Activated naive CD8-positive, alpha-beta T cell treated with anti-CD3 and anti-CD28 coated beads for 36 hours (primary cell): ENCODE results near the gene CALCOCO2. TPM values are rescaled to one million over a fixed set of nuclear protein-coding genes. Genes with fewer than 3 reads are reported as not detected.

Experiments
- DNase-seq: peaks from one replicate; pipeline ENCODE4 v3.0.0; 2021
- H3K27ac Mint-ChIP-seq: one replicate; pipeline ENCODE4 v1.8.0; 2022; ENCODE audit warnings: mild to moderate bottlenecking, moderate library complexity, mixed read lengths
- H3K27me3 Mint-ChIP-seq: one replicate; pipeline ENCODE4 v1.8.0; 2022; ENCODE audit warnings: mild to moderate bottlenecking, mixed read lengths
- H3K36me3 Mint-ChIP-seq: one replicate; pipeline ENCODE4 v1.8.0; 2021; ENCODE audit warnings: mild to moderate bottlenecking, mixed read lengths
- H3K4me1 Mint-ChIP-seq: one replicate; pipeline ENCODE4 v1.8.0; 2021; ENCODE audit warnings: mixed read lengths
- H3K4me3 Mint-ChIP-seq: one replicate; pipeline ENCODE4 v1.8.0; 2022; ENCODE audit warnings: mild to moderate bottlenecking, moderate library complexity, mixed read lengths
- H3K9me3 Mint-ChIP-seq: one replicate; pipeline ENCODE4 v1.8.0; 2022; ENCODE audit warnings: mixed read lengths
- total RNA-seq, 2 experiments: library from RNA; stranded (reverse); gene quantifications; one replicate each; pipeline ENCODE4 v1.2.3, GENCODE V29; 2021

The CALCOCO2 gene
- total RNA-seq, 2 experiments from 2014 or later, result 69.3 to 75.8 TPM

GRCh38 chr17:48882272-48882671 is 51.4 kb downstream of the CALCOCO2 start:
- Mint-ChIP-seq H3K36me3 (no peaks in the 10 kb centered on the region), H3K4me3 (no peak overlapping the region), H3K9me3 (no peaks in the 10 kb centered on the region), H3K27me3 (no peaks in the 10 kb centered on the region), H3K27ac (no peak overlapping the region), H3K4me1 (peaks cover 4% of the 10 kb centered on the region)
- DNase-seq, result no peak

GRCh38 chr17:48883171-48883570 is 52.3 kb downstream of the CALCOCO2 start:
- no peak for DNase-seq
- no peaks in the 10 kb centered on the region for H3K9me3 Mint-ChIP-seq
- H3K4me3 Mint-ChIP-seq, result no peak overlapping the region
- H3K4me1 Mint-ChIP-seq, result peaks cover 4% of the 10 kb centered on the region
- H3K36me3 Mint-ChIP-seq, result no peaks in the 10 kb centered on the region
- H3K27ac Mint-ChIP-seq, result no peak overlapping the region
- H3K27me3 Mint-ChIP-seq, result no peaks in the 10 kb centered on the region

GRCh38 chr17:48890086-48890485 is 59.3 kb downstream of the CALCOCO2 start:
- peaks cover 16% of the 10 kb centered on the region for H3K4me1 Mint-ChIP-seq
- H3K27me3 Mint-ChIP-seq, result no peaks in the 10 kb centered on the region
- peaks cover 10% of the 10 kb centered on the region for H3K36me3 Mint-ChIP-seq
- H3K9me3 Mint-ChIP-seq, result no peaks in the 10 kb centered on the region
- DNase-seq, result no peak
- H3K27ac Mint-ChIP-seq, result no peak overlapping the region
- no peak overlapping the region for H3K4me3 Mint-ChIP-seq

- DNase-seq, result no peak
- H3K9me3 Mint-ChIP-seq, result no peaks in the 10 kb centered on the region
- H3K27me3 Mint-ChIP-seq, result no peaks in the 10 kb centered on the region
- H3K4me1 Mint-ChIP-seq, result peaks cover 25% of the 10 kb centered on the region
- H3K4me3 Mint-ChIP-seq, result peak overlapping the region; percentile 98
- H3K27ac Mint-ChIP-seq, result peak overlapping the region; percentile 94
- H3K36me3 Mint-ChIP-seq, result peaks cover 33% of the 10 kb centered on the region
Measured at GRCh38 chr17:48892940-48893645, 62.3 kb downstream of the CALCOCO2 start.

GRCh38 chr17:48893646-48894508 is 63.0 kb downstream of the CALCOCO2 start:
- H3K36me3 Mint-ChIP-seq, result peaks cover 39% of the 10 kb centered on the region
- H3K9me3 Mint-ChIP-seq, result no peaks in the 10 kb centered on the region
- H3K4me3 Mint-ChIP-seq, result peak overlapping the region; percentile 98
- H3K4me1 Mint-ChIP-seq, result peaks cover 25% of the 10 kb centered on the region
- peak overlapping the region; percentile 94 for H3K27ac Mint-ChIP-seq
- no peak for DNase-seq
- H3K27me3 Mint-ChIP-seq, result no peaks in the 10 kb centered on the region

DNA sequence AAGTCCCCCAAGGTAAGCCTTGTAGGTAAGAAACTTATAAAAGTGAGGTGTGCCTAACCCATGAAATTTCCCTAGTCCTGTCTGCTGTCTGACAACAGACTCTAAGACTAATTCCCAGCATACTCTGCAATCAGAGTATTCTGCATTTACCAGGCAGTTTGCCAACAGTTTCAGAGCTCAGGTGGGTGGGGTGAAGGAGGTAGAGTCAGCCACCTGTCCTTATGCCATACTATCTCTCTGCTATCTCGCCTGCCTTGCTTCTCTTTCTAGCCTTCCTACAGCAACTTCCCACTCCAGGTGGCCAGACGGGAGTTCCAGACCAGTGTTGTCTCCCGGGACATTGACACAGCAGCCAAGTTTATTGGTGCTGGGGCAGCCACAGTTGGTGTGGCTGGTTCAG is 64.1 kb downstream of the CALCOCO2 start:
- Mint-ChIP-seq H3K4me3 (peak overlapping the region; percentile 18), H3K27ac (no peak overlapping the region), H3K36me3 (peaks cover 39% of the 10 kb centered on the region), H3K4me1 (peaks cover 25% of the 10 kb centered on the region), H3K9me3 (no peaks in the 10 kb centered on the region), H3K27me3 (no peaks in the 10 kb centered on the region)
- no peak for DNase-seq

GRCh38 chr17:48901241-48901640 is 70.4 kb downstream of the CALCOCO2 start:
- H3K36me3 Mint-ChIP-seq, result peaks cover 20% of the 10 kb centered on the region
- H3K27me3 Mint-ChIP-seq, result no peaks in the 10 kb centered on the region
- peaks cover 4% of the 10 kb centered on the region for H3K4me1 Mint-ChIP-seq
- no peak overlapping the region for H3K4me3 Mint-ChIP-seq
- no peaks in the 10 kb centered on the region for H3K9me3 Mint-ChIP-seq
- no peak overlapping the region for H3K27ac Mint-ChIP-seq
- DNase-seq, result no peak

DNA sequence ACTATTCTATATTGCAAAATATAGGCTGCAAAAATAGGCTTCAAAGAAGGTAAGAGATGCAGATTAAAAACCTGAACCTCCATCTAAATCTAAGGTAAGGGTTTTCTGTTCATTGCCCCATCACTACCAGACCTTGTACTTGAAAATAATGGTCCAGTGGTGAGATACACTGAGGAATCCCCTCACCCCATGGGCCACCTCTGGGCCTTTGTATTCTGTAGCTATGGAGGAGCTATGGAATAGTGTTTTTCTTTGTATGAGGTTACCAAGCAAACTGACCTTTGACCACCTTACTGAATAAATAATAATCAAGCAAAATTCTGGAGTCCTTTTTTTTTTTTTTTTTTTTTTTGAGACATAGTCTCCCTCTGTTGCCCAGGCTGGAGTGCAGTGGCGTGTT is 72.6 kb downstream of the CALCOCO2 start:
- Mint-ChIP-seq H3K4me3 (no peak overlapping the region), H3K27me3 (no peaks in the 10 kb centered on the region), H3K4me1 (peaks cover 9% of the 10 kb centered on the region), H3K27ac (no peak overlapping the region), H3K9me3 (no peaks in the 10 kb centered on the region), H3K36me3 (peaks cover 3% of the 10 kb centered on the region)
- no peak for DNase-seq

DNA sequence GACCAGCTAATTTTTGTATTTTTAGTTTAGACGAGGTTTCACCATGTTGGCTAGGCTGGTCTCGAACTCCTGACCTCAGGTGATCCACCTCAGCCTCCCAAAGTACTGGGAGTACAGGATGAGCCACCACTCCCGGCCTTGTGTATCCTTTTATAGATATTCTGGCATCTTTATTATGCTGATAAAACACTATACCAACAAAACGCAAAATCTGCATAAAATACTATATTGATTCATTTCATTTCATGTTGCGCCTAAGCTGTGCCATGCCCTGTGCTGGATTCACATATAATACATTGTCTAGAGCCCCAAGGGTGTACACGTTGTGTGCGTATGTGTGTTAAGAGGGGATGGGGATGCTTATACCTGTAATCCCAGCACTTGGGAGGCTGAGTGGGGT is 73.6 kb downstream of the CALCOCO2 start:
- H3K4me3 Mint-ChIP-seq, result no peak overlapping the region
- H3K27ac Mint-ChIP-seq, result no peak overlapping the region
- H3K9me3 Mint-ChIP-seq, result no peaks in the 10 kb centered on the region
- H3K36me3 Mint-ChIP-seq, result peaks cover 4% of the 10 kb centered on the region
- H3K4me1 Mint-ChIP-seq, result peaks cover 11% of the 10 kb centered on the region
- no peaks in the 10 kb centered on the region for H3K27me3 Mint-ChIP-seq
- DNase-seq, result no peak

- Mint-ChIP-seq H3K4me1 (peaks cover 27% of the 10 kb centered on the region), H3K27me3 (no peaks in the 10 kb centered on the region), H3K9me3 (no peaks in the 10 kb centered on the region), H3K36me3 (peaks cover 16% of the 10 kb centered on the region), H3K4me3 (peak overlapping the region; percentile 14), H3K27ac (no peak overlapping the region)
- DNase-seq, result no peak
Measured at GRCh38 chr17:48905987-48906515, 75.2 kb downstream of the CALCOCO2 start.

DNA sequence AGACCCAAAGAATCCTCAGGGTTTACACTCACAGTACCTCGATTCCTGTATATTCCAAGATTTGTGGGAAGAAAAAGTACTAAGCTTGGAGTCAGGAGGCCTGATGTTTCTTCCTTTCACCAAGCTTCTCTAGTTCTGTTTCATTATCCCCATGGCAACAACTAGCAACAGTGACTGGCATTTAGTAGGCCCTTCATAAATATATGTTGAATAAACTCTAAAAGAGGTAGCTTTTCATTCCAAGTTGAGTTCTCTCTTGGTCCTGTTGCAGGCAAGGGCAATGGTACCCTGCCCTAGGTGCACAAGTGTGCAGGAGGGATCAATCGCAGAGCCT is 76.8 kb downstream of the CALCOCO2 start:
- Mint-ChIP-seq H3K27ac (peak overlapping the region; percentile 94), H3K4me3 (peak overlapping the region; percentile 89), H3K27me3 (no peaks in the 10 kb centered on the region), H3K4me1 (peaks cover 42% of the 10 kb centered on the region), H3K36me3 (peaks cover 27% of the 10 kb centered on the region), H3K9me3 (no peaks in the 10 kb centered on the region)
- DNase-seq, result no peak

GRCh38 chr17:48908047-48908843 is 77.4 kb downstream of the CALCOCO2 start, which contains the start of gene UBE2Z:
TSS of gene UBE2Z (plus strand) at chr17:48908407. CDS start at chr17:48908504, 97 bp downstream.
- Mint-ChIP-seq H3K27me3 (no peaks in the 10 kb centered on the region), H3K9me3 (no peaks in the 10 kb centered on the region), H3K4me3 (peak within 1 kb of the TSS; percentile 94), H3K36me3 (peaks cover 33% of the 10 kb centered on the region), H3K4me1 (peaks cover 48% of the 10 kb centered on the region), H3K27ac (peak within 1 kb of the TSS; percentile 95)
- peak; percentile 85 for DNase-seq

DNA sequence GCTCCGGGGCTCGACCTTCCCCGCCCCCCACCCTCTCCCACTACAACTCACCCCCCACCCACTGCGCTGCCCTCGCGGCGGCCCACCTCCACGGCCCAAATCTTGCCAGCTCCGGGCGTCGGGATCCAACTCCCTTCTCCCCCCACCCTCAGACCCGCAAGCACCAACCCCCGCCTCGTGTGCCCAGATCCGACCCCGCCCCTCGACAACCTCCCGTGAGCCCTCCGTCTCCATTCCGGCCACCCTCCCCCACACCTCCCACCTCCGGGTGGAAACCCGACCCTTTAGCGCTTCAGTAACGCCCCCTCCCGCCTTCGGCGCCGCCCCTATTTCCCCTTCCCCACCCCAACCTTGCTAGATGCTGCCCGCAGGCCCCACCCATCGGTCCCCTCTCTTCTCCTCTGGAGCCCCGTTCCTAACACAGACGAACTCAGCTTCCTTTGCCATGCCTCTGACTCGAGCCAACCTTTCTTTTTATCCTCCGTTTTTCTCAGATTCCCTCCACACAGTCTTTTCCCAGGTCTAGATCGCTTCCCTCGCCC is 78.1 kb downstream of the CALCOCO2 start:
- peak overlapping the region; percentile 94 for H3K4me3 Mint-ChIP-seq
- no peaks in the 10 kb centered on the region for H3K9me3 Mint-ChIP-seq
- DNase-seq, result peak; percentile 91
- H3K27me3 Mint-ChIP-seq, result no peaks in the 10 kb centered on the region
- H3K27ac Mint-ChIP-seq, result peak overlapping the region; percentile 95
- H3K36me3 Mint-ChIP-seq, result peaks cover 39% of the 10 kb centered on the region
- H3K4me1 Mint-ChIP-seq, result peaks cover 55% of the 10 kb centered on the region

DNA sequence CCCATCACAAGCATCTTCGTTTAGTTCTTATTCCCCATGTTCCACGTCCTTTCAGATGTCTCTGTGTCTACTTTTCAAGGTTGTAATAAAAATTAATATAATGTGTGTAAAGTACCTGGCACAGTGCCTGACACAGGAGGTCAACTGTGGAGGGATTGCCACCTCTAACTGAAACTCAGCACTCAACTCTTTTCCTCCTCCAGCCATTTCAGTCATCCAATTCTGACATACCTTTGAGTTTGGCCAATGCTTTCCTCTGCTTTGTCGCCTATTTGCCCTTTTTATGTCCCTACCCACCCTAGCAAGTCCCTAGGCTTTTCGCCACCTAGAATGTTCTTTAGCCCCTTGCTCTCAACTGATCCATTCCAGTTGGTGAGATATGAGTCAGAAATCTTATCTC is 78.9 kb downstream of the CALCOCO2 start:
- peaks cover 47% of the 10 kb centered on the region for H3K36me3 Mint-ChIP-seq
- no peaks in the 10 kb centered on the region for H3K9me3 Mint-ChIP-seq
- H3K27ac Mint-ChIP-seq, result peak overlapping the region; percentile 95
- no peak for DNase-seq
- H3K4me1 Mint-ChIP-seq, result peaks cover 59% of the 10 kb centered on the region
- H3K27me3 Mint-ChIP-seq, result no peaks in the 10 kb centered on the region
- peak overlapping the region; percentile 94 for H3K4me3 Mint-ChIP-seq
